ENCODE results near the gene CARMIL1. TPM values are rescaled to one million over a fixed set of nuclear protein-coding genes. Genes with fewer than 3 reads are reported as not detected.

The CARMIL1 gene
- total RNA-seq, 2 experiments from 2014 or later: 3.9 to 4.7 TPM

GRCh38 chr6:25329161-25329817 lies 50.1 kb downstream of the CARMIL1 start:
- H3K27ac ChIP-seq (ENCODE audit: low read depth in 1 of 2, low read length in 2 of 2): no peak overlapping the region
- no peaks in the 10 kb centered on the region for H3K9me3 ChIP-seq (ENCODE audit: control insufficient read depth in 1 of 2, insufficient read depth in 1 of 2, low read length in 2 of 2)
- no peaks in the 10 kb centered on the region for H3K27me3 ChIP-seq (ENCODE audit: control insufficient read depth in 1 of 2, insufficient read depth in 2 of 2, low read length in 2 of 2)
- Mint-ChIP-seq H3K4me1 (ENCODE audit: low read depth) (peaks cover 26% of the 10 kb centered on the region), H3K9me3 (no peaks in the 10 kb centered on the region), H3K36me3 (ENCODE audit: low read depth) (no peaks in the 10 kb centered on the region), H3K27me3 (no peaks in the 10 kb centered on the region), H3K4me3 (no peak overlapping the region), H3K27ac (no peak overlapping the region)
- no peak overlapping the region for H3K4me3 ChIP-seq (ENCODE audit: low read length)
- ATAC-seq (ENCODE audit: poor library complexity): no peak
- TF ChIP-seq CTCF (IDR thresholded peaks at IDR 0.05): no peak
- intact Hi-C loops (cut with DNase I, micrococcal nuclease): no loop called here
- peaks cover 8% of the 10 kb centered on the region for H3K4me1 ChIP-seq (ENCODE audit: insufficient read depth, low read length)
- ChIA-PET CTCF (no interaction called here), POLR2A (interaction anchor here (1.2 kb wide), 1 partner anchor 12 kb away, joined by 3 read pairs; no protein-coding TSS in a partner anchor)
- no peak for DNase-seq
- no peaks in the 10 kb centered on the region for H3K36me3 ChIP-seq (ENCODE audit: insufficient read depth, low read length)

GRCh38 chr6:25329982-25330381 lies 50.8 kb downstream of the CARMIL1 start:
- no peak overlapping the region for H3K27ac ChIP-seq (ENCODE audit: low read depth in 1 of 2, low read length in 2 of 2)
- H3K4me1 ChIP-seq (ENCODE audit: insufficient read depth, low read length): peaks cover 8% of the 10 kb centered on the region
- DNase-seq (no peak), ATAC-seq (ENCODE audit: poor library complexity) (no peak)
- no peak overlapping the region for H3K4me3 Mint-ChIP-seq
- no peaks in the 10 kb centered on the region for H3K36me3 Mint-ChIP-seq (ENCODE audit: low read depth)
- no peaks in the 10 kb centered on the region for H3K36me3 ChIP-seq (ENCODE audit: insufficient read depth, low read length)
- intact Hi-C loops (cut with DNase I, micrococcal nuclease): no loop called here
- no peaks in the 10 kb centered on the region for H3K27me3 ChIP-seq (ENCODE audit: control insufficient read depth in 1 of 2, insufficient read depth in 2 of 2, low read length in 2 of 2)
- POLR2A ChIA-PET: interaction anchor here (0.7 kb wide), 1 partner anchor 76 kb away, joined by 3 read pairs; no protein-coding TSS in a partner anchor
- H3K9me3 ChIP-seq (ENCODE audit: control insufficient read depth in 1 of 2, insufficient read depth in 1 of 2, low read length in 2 of 2): no peaks in the 10 kb centered on the region
- CTCF ChIA-PET: no interaction called here
- TF ChIP-seq CTCF (IDR thresholded peaks at IDR 0.05): no peak
- H3K9me3 Mint-ChIP-seq: no peaks in the 10 kb centered on the region
- no peak overlapping the region for H3K4me3 ChIP-seq (ENCODE audit: low read length)
- no peaks in the 10 kb centered on the region for H3K27me3 Mint-ChIP-seq
- no peak overlapping the region for H3K27ac Mint-ChIP-seq
- peaks cover 30% of the 10 kb centered on the region for H3K4me1 Mint-ChIP-seq (ENCODE audit: low read depth)

- ATAC-seq (ENCODE audit: poor library complexity): no peak
- H3K4me1 ChIP-seq (ENCODE audit: insufficient read depth, low read length): peaks cover 8% of the 10 kb centered on the region
- no peak for DNase-seq
- ChIA-PET CTCF (no interaction called here), POLR2A (interaction anchor here (0.7 kb wide), 1 partner anchor 77 kb away, joined by 3 read pairs; no protein-coding TSS in a partner anchor)
- no peak overlapping the region for H3K4me3 ChIP-seq (ENCODE audit: low read length)
- Mint-ChIP-seq H3K27ac (no peak overlapping the region), H3K36me3 (ENCODE audit: low read depth) (no peaks in the 10 kb centered on the region), H3K9me3 (no peaks in the 10 kb centered on the region), H3K27me3 (no peaks in the 10 kb centered on the region), H3K4me3 (no peak overlapping the region), H3K4me1 (ENCODE audit: low read depth) (peaks cover 32% of the 10 kb centered on the region)
- intact Hi-C loops (cut with DNase I, micrococcal nuclease): no loop called here
- no peak overlapping the region for H3K27ac ChIP-seq (ENCODE audit: low read depth in 1 of 2, low read length in 2 of 2)
- H3K27me3 ChIP-seq (ENCODE audit: control insufficient read depth in 1 of 2, insufficient read depth in 2 of 2, low read length in 2 of 2): no peaks in the 10 kb centered on the region
- H3K36me3 ChIP-seq (ENCODE audit: insufficient read depth, low read length): no peaks in the 10 kb centered on the region
- no peaks in the 10 kb centered on the region for H3K9me3 ChIP-seq (ENCODE audit: control insufficient read depth in 1 of 2, insufficient read depth in 1 of 2, low read length in 2 of 2)
- no peak for TF ChIP-seq CTCF (IDR thresholded peaks at IDR 0.05)
Observed at GRCh38 chr6:25330796-25331685, 51.9 kb downstream of the CARMIL1 start.

All from CD4-positive, alpha-beta T cell (primary cell).